ENCODE results near the gene RHCE. TPM values are rescaled to one million over a fixed set of nuclear protein-coding genes. Genes with fewer than 3 reads are reported as not detected.
"Not testable (repeated sequence)": the region's sequence is repeated elsewhere in the genome, so short reads cannot be mapped to it uniquely, and the experiment has no call there.

The RHCE gene
- total and polyA plus RNA-seq, 9 donors, result 0.44 to 2.4 (median 1.1) TPM

GRCh38 chr1:25402947-25403803 is 17.4 kb downstream of the RHCE start:
- H3K9me3 ChIP-seq (replicated peaks; ENCODE audit: control insufficient read depth, low read depth, low read length); H3K4me1 ChIP-seq (ENCODE audit: control insufficient read depth, insufficient read depth, low read length); H3K36me3 ChIP-seq (ENCODE audit: control insufficient read depth, insufficient read depth, low read length); H3K4me3 ChIP-seq (ENCODE audit: low read length); DNase-seq; H3K27ac ChIP-seq (ENCODE audit: low read length); H3K27me3 ChIP-seq (ENCODE audit: control insufficient read depth, insufficient read depth, low read length): not testable (repeated sequence)
- no CpG with 5 or more reads among the region's 8 CpGs for WGBS (ENCODE audit: insufficient coverage)

DNA sequence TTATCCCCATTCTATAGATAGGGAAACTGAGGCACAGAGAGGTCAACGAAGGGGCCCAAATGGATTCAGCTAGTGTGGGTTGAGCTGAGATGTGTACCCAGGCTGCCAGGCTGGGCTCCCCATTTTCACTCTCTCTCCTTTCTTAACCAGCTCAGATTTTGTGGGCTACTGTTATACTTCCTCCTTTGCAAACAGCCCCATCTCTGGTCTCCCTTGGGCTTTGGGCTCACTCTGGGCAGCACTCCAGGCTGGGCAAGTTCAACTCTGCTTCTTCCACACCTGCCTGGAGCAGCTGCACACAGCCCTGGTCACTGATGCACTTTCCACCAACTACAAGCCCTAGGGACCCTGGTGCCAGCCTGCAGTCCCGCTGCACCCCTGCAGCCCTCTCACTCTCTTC is 22.5 kb downstream of the RHCE start:
- not testable (repeated sequence) for H3K36me3 ChIP-seq (ENCODE audit: control insufficient read depth, insufficient read depth, low read length); H3K27ac ChIP-seq (ENCODE audit: low read length); H3K27me3 ChIP-seq (ENCODE audit: control insufficient read depth, insufficient read depth, low read length); H3K9me3 ChIP-seq (replicated peaks; ENCODE audit: control insufficient read depth, low read depth, low read length); DNase-seq; H3K4me1 ChIP-seq (ENCODE audit: control insufficient read depth, insufficient read depth, low read length); H3K4me3 ChIP-seq (ENCODE audit: low read length)
- WGBS (ENCODE audit: insufficient coverage), result no CpG with 5 or more reads among the region's 2 CpGs

- WGBS (ENCODE audit: insufficient coverage), result no CpG with 5 or more reads among the region's 10 CpGs
Measured at GRCh38 chr1:25397549-25397948, 23.1 kb downstream of the RHCE start.

GRCh38 chr1:25392841-25393240 is 27.8 kb downstream of the RHCE start:
- Histone ChIP-seq H3K4me1 (ENCODE audit: control insufficient read depth, insufficient read depth, low read length) (no peaks in the 10 kb centered on the region), H3K27me3 (ENCODE audit: control insufficient read depth, insufficient read depth, low read length) (no peaks in the 10 kb centered on the region), H3K36me3 (ENCODE audit: control insufficient read depth, insufficient read depth, low read length) (no peaks in the 10 kb centered on the region), H3K9me3 (replicated peaks; ENCODE audit: control insufficient read depth, low read depth, low read length) (no peaks in the 10 kb centered on the region), H3K4me3 (ENCODE audit: low read length) (no peak overlapping the region), H3K27ac (ENCODE audit: low read length) (no peak overlapping the region)
- no peak for DNase-seq
- 100% methylated on average over 1 of the region's 6 CpGs for WGBS (ENCODE audit: insufficient coverage)

More at GRCh38 chr1:25397549-25397948, 23.1 kb downstream of the RHCE start:
- not testable (repeated sequence) for H3K27me3 ChIP-seq (ENCODE audit: control insufficient read depth, insufficient read depth, low read length); DNase-seq; H3K36me3 ChIP-seq (ENCODE audit: control insufficient read depth, insufficient read depth, low read length); H3K9me3 ChIP-seq (replicated peaks; ENCODE audit: control insufficient read depth, low read depth, low read length); H3K4me3 ChIP-seq (ENCODE audit: low read length); H3K27ac ChIP-seq (ENCODE audit: low read length); H3K4me1 ChIP-seq (ENCODE audit: control insufficient read depth, insufficient read depth, low read length)

GRCh38 chr1:25389721-25390120 is 30.9 kb downstream of the RHCE start:
- H3K27ac ChIP-seq (ENCODE audit: low read length); H3K27me3 ChIP-seq (ENCODE audit: control insufficient read depth, insufficient read depth, low read length); H3K4me3 ChIP-seq (ENCODE audit: low read length); H3K36me3 ChIP-seq (ENCODE audit: control insufficient read depth, insufficient read depth, low read length); H3K4me1 ChIP-seq (ENCODE audit: control insufficient read depth, insufficient read depth, low read length); H3K9me3 ChIP-seq (replicated peaks; ENCODE audit: control insufficient read depth, low read depth, low read length); DNase-seq: not testable (repeated sequence)
- 49% methylated on average over 3 of the region's 3 CpGs for WGBS (ENCODE audit: insufficient coverage)

GRCh38 chr1:25388691-25389090 is 31.9 kb downstream of the RHCE start:
- H3K4me3 ChIP-seq (ENCODE audit: low read length); H3K27me3 ChIP-seq (ENCODE audit: control insufficient read depth, insufficient read depth, low read length); DNase-seq; H3K4me1 ChIP-seq (ENCODE audit: control insufficient read depth, insufficient read depth, low read length); H3K36me3 ChIP-seq (ENCODE audit: control insufficient read depth, insufficient read depth, low read length); H3K27ac ChIP-seq (ENCODE audit: low read length); H3K9me3 ChIP-seq (replicated peaks; ENCODE audit: control insufficient read depth, low read depth, low read length): not testable (repeated sequence)
- 76% methylated on average over 3 of the region's 9 CpGs for WGBS (ENCODE audit: insufficient coverage)

- H3K27ac ChIP-seq (ENCODE audit: low read length); H3K27me3 ChIP-seq (ENCODE audit: control insufficient read depth, insufficient read depth, low read length); H3K9me3 ChIP-seq (replicated peaks; ENCODE audit: control insufficient read depth, low read depth, low read length); H3K36me3 ChIP-seq (ENCODE audit: control insufficient read depth, insufficient read depth, low read length); H3K4me1 ChIP-seq (ENCODE audit: control insufficient read depth, insufficient read depth, low read length); DNase-seq; H3K4me3 ChIP-seq (ENCODE audit: low read length): not testable (repeated sequence)
- WGBS (ENCODE audit: insufficient coverage), result no CpG with 5 or more reads among the region's 4 CpGs
Measured at GRCh38 chr1:25387096-25387495, 33.5 kb downstream of the RHCE start.

DNA sequence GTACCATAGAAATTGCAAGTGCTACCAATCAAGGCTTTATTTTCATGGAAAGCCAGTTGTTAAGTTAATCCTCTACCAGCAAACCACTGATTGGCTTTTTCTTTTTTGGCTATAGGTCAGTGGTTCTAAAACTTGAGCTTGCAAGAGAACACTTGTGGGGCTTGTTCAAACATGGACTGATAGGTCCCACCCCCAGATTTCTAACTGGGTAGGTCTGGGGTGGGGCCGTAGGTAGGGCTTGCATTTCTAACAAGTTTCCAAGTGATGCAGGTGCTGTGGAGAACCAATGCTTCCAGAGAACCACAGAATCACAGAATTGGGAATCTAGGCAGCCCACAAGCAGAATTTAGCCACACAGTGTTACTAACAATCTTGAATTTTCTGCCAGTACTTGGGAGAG is 36.8 kb downstream of the RHCE start:
- H3K4me1 ChIP-seq (ENCODE audit: control insufficient read depth, insufficient read depth, low read length); H3K27ac ChIP-seq (ENCODE audit: low read length); H3K36me3 ChIP-seq (ENCODE audit: control insufficient read depth, insufficient read depth, low read length); DNase-seq; H3K27me3 ChIP-seq (ENCODE audit: control insufficient read depth, insufficient read depth, low read length); H3K9me3 ChIP-seq (replicated peaks; ENCODE audit: control insufficient read depth, low read depth, low read length); H3K4me3 ChIP-seq (ENCODE audit: low read length): not testable (repeated sequence)
- no CpG with 5 or more reads among the region's 1 CpG for WGBS (ENCODE audit: insufficient coverage)

DNA sequence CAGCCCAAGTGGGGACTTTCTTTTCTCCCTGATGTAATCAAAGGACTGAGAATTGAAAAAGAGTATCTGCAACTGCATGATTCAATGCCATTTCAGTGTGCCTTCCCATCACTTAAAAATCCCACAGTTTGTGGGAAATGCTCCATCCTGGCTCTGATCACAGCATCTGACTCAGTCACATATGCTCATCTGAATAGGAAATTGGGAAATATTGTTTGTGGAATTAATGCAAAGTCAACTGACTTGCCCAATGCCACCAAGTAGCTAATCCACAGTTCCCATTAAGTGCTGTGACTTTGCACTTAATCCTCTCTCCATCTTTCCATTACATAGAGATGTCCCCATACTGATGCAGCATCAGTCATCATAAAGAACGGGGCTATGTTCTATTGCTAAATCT is 37.5 kb downstream of the RHCE start:
- H3K9me3 ChIP-seq (replicated peaks; ENCODE audit: control insufficient read depth, low read depth, low read length); H3K27ac ChIP-seq (ENCODE audit: low read length); H3K27me3 ChIP-seq (ENCODE audit: control insufficient read depth, insufficient read depth, low read length); H3K4me1 ChIP-seq (ENCODE audit: control insufficient read depth, insufficient read depth, low read length); H3K36me3 ChIP-seq (ENCODE audit: control insufficient read depth, insufficient read depth, low read length); H3K4me3 ChIP-seq (ENCODE audit: low read length); DNase-seq: not testable (repeated sequence)
- WGBS (ENCODE audit: insufficient coverage), result no CpG with 5 or more reads among the region's 1 CpG

GRCh38 chr1:25382543-25382942 is 38.1 kb downstream of the RHCE start:
- H3K4me3 ChIP-seq (ENCODE audit: low read length); H3K9me3 ChIP-seq (replicated peaks; ENCODE audit: control insufficient read depth, low read depth, low read length): not testable (repeated sequence)
- WGBS (ENCODE audit: insufficient coverage), result no CpG with 5 or more reads among the region's 1 CpG

GRCh38 chr1:25378367-25378766 is 42.3 kb downstream of the RHCE start:
- H3K4me1 ChIP-seq (ENCODE audit: control insufficient read depth, insufficient read depth, low read length); H3K4me3 ChIP-seq (ENCODE audit: low read length); H3K36me3 ChIP-seq (ENCODE audit: control insufficient read depth, insufficient read depth, low read length); H3K27ac ChIP-seq (ENCODE audit: low read length); DNase-seq; H3K9me3 ChIP-seq (replicated peaks; ENCODE audit: control insufficient read depth, low read depth, low read length); H3K27me3 ChIP-seq (ENCODE audit: control insufficient read depth, insufficient read depth, low read length): not testable (repeated sequence)
- WGBS (ENCODE audit: insufficient coverage), result 80% methylated on average over 3 of the region's 3 CpGs

More at GRCh38 chr1:25382543-25382942, 38.1 kb downstream of the RHCE start:
- not testable (repeated sequence) for H3K27me3 ChIP-seq (ENCODE audit: control insufficient read depth, insufficient read depth, low read length); H3K4me1 ChIP-seq (ENCODE audit: control insufficient read depth, insufficient read depth, low read length); DNase-seq; H3K36me3 ChIP-seq (ENCODE audit: control insufficient read depth, insufficient read depth, low read length); H3K27ac ChIP-seq (ENCODE audit: low read length)
